Neural cell (in vitro differentiated cells): ENCODE measurements around the gene GUCY2F. TPM values are rescaled to one million over a fixed set of nuclear protein-coding genes. Genes with fewer than 3 reads are reported as not detected.

Source experiments
- H2AFZ ChIP-seq: fragments of 200-600, 300-800 bp; sonication (generic), shearing (Covaris generic); 2 replicates; pipeline ENCODE4 v1.6.0; 2014; ENCODE audit warnings: low read depth, mild to moderate bottlenecking, antibody characterized with exemption, low read length, moderate library complexity
- H3F3A ChIP-seq: fragments of 200-600 bp; shearing (Covaris generic); 2 replicates; pipeline ENCODE4 v1.6.1; 2016; ENCODE audit warnings: mild to moderate bottlenecking, moderate library complexity, mixed read lengths, antibody characterized with exemption, low read length; ENCODE audit not compliant: insufficient read depth, poor library complexity, severe bottlenecking
- H3K27ac ChIP-seq: fragments of 200-600, 300-800 bp; sonication (generic), shearing (Covaris generic); 2 replicates; pipeline ENCODE4 v1.5.1; 2014; ENCODE audit warnings: mild to moderate bottlenecking, low read length, moderate library complexity
- H3K27me3 ChIP-seq: fragments of 300-800, 200-600 bp; sonication (generic), shearing (Covaris generic); 2 replicates; pipeline ENCODE4 v1.6.0; 2014; ENCODE audit warnings: mild to moderate bottlenecking, low read depth, low read length, moderate library complexity; ENCODE audit not compliant: insufficient read depth
- H3K36me3 ChIP-seq: fragments of 300-800, 200-600 bp; sonication (generic), shearing (Covaris generic); 2 replicates; pipeline ENCODE4 v1.5.1; 2014; ENCODE audit warnings: mild to moderate bottlenecking, antibody characterized with exemption, low read length, moderate library complexity; ENCODE audit not compliant: insufficient read depth
- H3K4me2 ChIP-seq: fragments of 300-800, 200-600 bp; sonication (generic), shearing (Covaris generic); 2 replicates; pipeline ENCODE4 v1.6.0; 2014; ENCODE audit warnings: mild to moderate bottlenecking, low read length
- H3K4me3 ChIP-seq: fragments of 300-800, 200-600 bp; sonication (generic), shearing (Covaris generic); 2 replicates; pipeline ENCODE4 v1.5.1; 2014; ENCODE audit warnings: mild to moderate bottlenecking, low read length, moderate library complexity
- H3K79me2 ChIP-seq: fragments of 200-600 bp; shearing (Covaris generic); replicated peaks from 2 replicates; pipeline ENCODE4 v1.6.0; 2014; ENCODE audit warnings: mild to moderate bottlenecking, low read length, moderate library complexity; ENCODE audit not compliant: insufficient read depth
- H3K9ac ChIP-seq: fragments of 300-800, 200-600 bp; sonication (generic), shearing (Covaris generic); 2 replicates; pipeline ENCODE4 v1.6.1; 2016; ENCODE audit warnings: mild to moderate bottlenecking, low read length, mixed read lengths
- H3K9me2 ChIP-seq: fragments of 200-600 bp; shearing (Covaris generic); 2 replicates; pipeline ENCODE4 v1.6.1; 2016; ENCODE audit warnings: mild to moderate bottlenecking, low read length, mixed read lengths; ENCODE audit not compliant: insufficient read depth
- H3K9me3 ChIP-seq: fragments of 200-600, 300-800 bp; sonication (generic), shearing (Covaris generic); 2 replicates; pipeline ENCODE4 v1.6.1; 2016; ENCODE audit warnings: mild to moderate bottlenecking, mixed run types, low read length, moderate library complexity, mixed read lengths
- H4K20me1 ChIP-seq: fragments of 200-600 bp; shearing (Covaris generic); 2 replicates; pipeline ENCODE4 v1.6.1; 2016; ENCODE audit warnings: mild to moderate bottlenecking, mixed run types; ENCODE audit not compliant: insufficient read depth
- EP300 ChIP-seq: fragments of 450-650 bp; conservative IDR thresholded peaks from 2 replicates; pipeline ENCODE4 v1.6.1; 2014; ENCODE audit warnings: antibody characterized with exemption, mild to moderate bottlenecking, moderate library complexity; ENCODE audit not compliant: poor library complexity, severe bottlenecking
- EZH2 ChIP-seq: fragments of 200-600, 300-800 bp; shearing (Covaris generic), sonication (generic); IDR thresholded peaks from 2 replicates; pipeline ENCODE4 v1.6.1; 2014; ENCODE audit warnings: antibody characterized with exemption, low read length, borderline replicate concordance, mild to moderate bottlenecking; ENCODE audit not compliant: insufficient read depth, poor library complexity, severe bottlenecking
- MXI1 ChIP-seq: fragments of 450-650 bp; conservative IDR thresholded peaks from 2 replicates; pipeline ENCODE4 v1.6.1; 2014; ENCODE audit warnings: antibody characterized with exemption, mild to moderate bottlenecking; ENCODE audit not compliant: poor library complexity, severe bottlenecking
- POLR2AphosphoS5 ChIP-seq: IDR thresholded peaks from 2 replicates; pipeline ENCODE4 v1.6.1; 2012
- RAD21 ChIP-seq: fragments of 450-650 bp; conservative IDR thresholded peaks from 2 replicates; pipeline ENCODE4 v1.6.1; 2014; ENCODE audit warnings: antibody characterized with exemption, mild to moderate bottlenecking, moderate library complexity
- SMC3 ChIP-seq: fragments of 450-650 bp; conservative IDR thresholded peaks from 2 replicates; pipeline ENCODE4 v1.6.1; 2014; ENCODE audit warnings: antibody characterized with exemption, mild to moderate bottlenecking, moderate library complexity; ENCODE audit not compliant: poor library complexity
- TAF1 ChIP-seq: IDR thresholded peaks from 2 replicates; pipeline ENCODE4 v1.6.1; 2012; ENCODE audit warnings: low read depth
- polyA plus RNA-seq: library from polyadenylated mRNA; depleted of rRNA; stranded (reverse); fragments of >200 nt; gene quantifications from 2 replicates; pipeline ENCODE4 v1.2.3, GENCODE V29; 2014
- TF ChIP-seq, protein P1 (sequence below): IDR thresholded peaks from 2 replicates; pipeline ENCODE4 v1.6.1; 2012; ENCODE audit warnings: borderline replicate concordance
- TF ChIP-seq, protein P2 (sequence below): fragments of 450-650 bp; IDR thresholded peaks from 2 replicates; pipeline ENCODE4 v1.5.1; 2014; ENCODE audit warnings: antibody characterized with exemption, mild to moderate bottlenecking, moderate library complexity; ENCODE audit not compliant: poor library complexity, severe bottlenecking

GUCY2F gene
- polyA plus RNA-seq, 1 donor from 2014 or later: not detected

GRCh38 chrX:109440475-109440874 lies 41.4 kb downstream of the GUCY2F start:
- Histone ChIP-seq H3K9me2 (no peaks in the 10 kb centered on the region), H4K20me1 (no peaks in the 10 kb centered on the region), H2AFZ (no peak overlapping the region)

GRCh38 chrX:109409181-109409580 lies 72.7 kb downstream of the GUCY2F start:
- Histone ChIP-seq H3K9ac (no peak overlapping the region), H3K27ac (no peak overlapping the region), H4K20me1 (no peaks in the 10 kb centered on the region), H3K4me3 (no peak overlapping the region), H3K27me3 (no peaks in the 10 kb centered on the region), H2AFZ (no peak overlapping the region), H3K36me3 (no peaks in the 10 kb centered on the region), H3K79me2 (no peaks in the 10 kb centered on the region), H3K9me3 (no peaks in the 10 kb centered on the region), H3F3A (no peaks in the 10 kb centered on the region), H3K4me2 (no peak overlapping the region), H3K9me2 (no peaks in the 10 kb centered on the region)
- TF ChIP-seq POLR2AphosphoS5 (no peak), SMC3 (no peak), MXI1 (no peak), EZH2 (no peak), EP300 (no peak), RAD21 (no peak), TAF1 (no peak)
- TF ChIP-seq, protein P1, sequence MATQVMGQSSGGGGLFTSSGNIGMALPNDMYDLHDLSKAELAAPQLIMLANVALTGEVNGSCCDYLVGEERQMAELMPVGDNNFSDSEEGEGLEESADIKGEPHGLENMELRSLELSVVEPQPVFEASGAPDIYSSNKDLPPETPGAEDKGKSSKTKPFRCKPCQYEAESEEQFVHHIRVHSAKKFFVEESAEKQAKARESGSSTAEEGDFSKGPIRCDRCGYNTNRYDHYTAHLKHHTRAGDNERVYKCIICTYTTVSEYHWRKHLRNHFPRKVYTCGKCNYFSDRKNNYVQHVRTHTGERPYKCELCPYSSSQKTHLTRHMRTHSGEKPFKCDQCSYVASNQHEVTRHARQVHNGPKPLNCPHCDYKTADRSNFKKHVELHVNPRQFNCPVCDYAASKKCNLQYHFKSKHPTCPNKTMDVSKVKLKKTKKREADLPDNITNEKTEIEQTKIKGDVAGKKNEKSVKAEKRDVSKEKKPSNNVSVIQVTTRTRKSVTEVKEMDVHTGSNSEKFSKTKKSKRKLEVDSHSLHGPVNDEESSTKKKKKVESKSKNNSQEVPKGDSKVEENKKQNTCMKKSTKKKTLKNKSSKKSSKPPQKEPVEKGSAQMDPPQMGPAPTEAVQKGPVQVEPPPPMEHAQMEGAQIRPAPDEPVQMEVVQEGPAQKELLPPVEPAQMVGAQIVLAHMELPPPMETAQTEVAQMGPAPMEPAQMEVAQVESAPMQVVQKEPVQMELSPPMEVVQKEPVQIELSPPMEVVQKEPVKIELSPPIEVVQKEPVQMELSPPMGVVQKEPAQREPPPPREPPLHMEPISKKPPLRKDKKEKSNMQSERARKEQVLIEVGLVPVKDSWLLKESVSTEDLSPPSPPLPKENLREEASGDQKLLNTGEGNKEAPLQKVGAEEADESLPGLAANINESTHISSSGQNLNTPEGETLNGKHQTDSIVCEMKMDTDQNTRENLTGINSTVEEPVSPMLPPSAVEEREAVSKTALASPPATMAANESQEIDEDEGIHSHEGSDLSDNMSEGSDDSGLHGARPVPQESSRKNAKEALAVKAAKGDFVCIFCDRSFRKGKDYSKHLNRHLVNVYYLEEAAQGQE: no peak
- TF ChIP-seq, protein P2, sequence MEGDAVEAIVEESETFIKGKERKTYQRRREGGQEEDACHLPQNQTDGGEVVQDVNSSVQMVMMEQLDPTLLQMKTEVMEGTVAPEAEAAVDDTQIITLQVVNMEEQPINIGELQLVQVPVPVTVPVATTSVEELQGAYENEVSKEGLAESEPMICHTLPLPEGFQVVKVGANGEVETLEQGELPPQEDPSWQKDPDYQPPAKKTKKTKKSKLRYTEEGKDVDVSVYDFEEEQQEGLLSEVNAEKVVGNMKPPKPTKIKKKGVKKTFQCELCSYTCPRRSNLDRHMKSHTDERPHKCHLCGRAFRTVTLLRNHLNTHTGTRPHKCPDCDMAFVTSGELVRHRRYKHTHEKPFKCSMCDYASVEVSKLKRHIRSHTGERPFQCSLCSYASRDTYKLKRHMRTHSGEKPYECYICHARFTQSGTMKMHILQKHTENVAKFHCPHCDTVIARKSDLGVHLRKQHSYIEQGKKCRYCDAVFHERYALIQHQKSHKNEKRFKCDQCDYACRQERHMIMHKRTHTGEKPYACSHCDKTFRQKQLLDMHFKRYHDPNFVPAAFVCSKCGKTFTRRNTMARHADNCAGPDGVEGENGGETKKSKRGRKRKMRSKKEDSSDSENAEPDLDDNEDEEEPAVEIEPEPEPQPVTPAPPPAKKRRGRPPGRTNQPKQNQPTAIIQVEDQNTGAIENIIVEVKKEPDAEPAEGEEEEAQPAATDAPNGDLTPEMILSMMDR: no peak

More at GRCh38 chrX:109440475-109440874, 41.4 kb downstream of the GUCY2F start:
- Histone ChIP-seq H3F3A (no peaks in the 10 kb centered on the region), H3K27ac (no peak overlapping the region), H3K4me3 (no peak overlapping the region), H3K9ac (no peak overlapping the region), H3K27me3 (no peaks in the 10 kb centered on the region), H3K4me2 (no peak overlapping the region), H3K9me3 (no peaks in the 10 kb centered on the region), H3K79me2 (no peaks in the 10 kb centered on the region), H3K36me3 (no peaks in the 10 kb centered on the region)
- TF ChIP-seq RAD21: no peak
- TF ChIP-seq MXI1: no peak
- TF ChIP-seq TAF1: no peak
- TF ChIP-seq SMC3: no peak
- no peak for TF ChIP-seq EP300
- TF ChIP-seq, protein P2: no peak
- no peak for TF ChIP-seq EZH2
